Liver (tissue), 9 donors: Measurements from ENCODE around the gene ALG9. TPM values are rescaled to one million over a fixed set of nuclear protein-coding genes. Genes with fewer than 3 reads are reported as not detected.

Source experiments
- DNase-seq: peaks from one replicate; pipeline ENCODE4 v3.0.0-alpha.2; 2017; ENCODE audit warnings: low spot score
- H3K27ac ChIP-seq, 2 donors: one replicate each; pipeline ENCODE4 v1.7.0; 2013; ENCODE audit warnings: inconsistent platforms in 2 of 2, low read length in 2 of 2, control low read depth in 1 of 2, low read depth in 1 of 2, mild to moderate bottlenecking in 1 of 2
- H3K27me3 ChIP-seq, 4 donors: one replicate each; pipeline versions ENCODE4 v1.6.1 to v1.7.0; 2013; ENCODE audit warnings: low read length in 3 of 4, inconsistent platforms in 1 of 4, mild to moderate bottlenecking in 1 of 4, moderate library complexity in 1 of 4; ENCODE audit not compliant: control insufficient read depth in 4 of 4, insufficient read depth in 4 of 4
- H3K36me3 ChIP-seq, 4 donors: one replicate each; pipeline versions ENCODE4 v1.6.1 to v1.7.0; 2013; ENCODE audit warnings: low read length in 3 of 4, mild to moderate bottlenecking in 3 of 4, low read depth in 1 of 4, moderate library complexity in 1 of 4; ENCODE audit not compliant: control insufficient read depth in 4 of 4, insufficient read depth in 3 of 4
- H3K4me1 ChIP-seq, 4 donors: one replicate each; pipeline versions ENCODE4 v1.6.1 to v1.7.0; 2013; ENCODE audit warnings: low read length in 3 of 4, mild to moderate bottlenecking in 3 of 4, moderate library complexity in 1 of 4; ENCODE audit not compliant: control insufficient read depth in 4 of 4, insufficient read depth in 4 of 4
- H3K4me3 ChIP-seq, 3 donors: one replicate each; pipeline versions ENCODE4 v1.6.1 to v1.7.0; 2013; ENCODE audit warnings: low read length in 3 of 3, control low read depth in 1 of 3, low read depth in 1 of 3, mild to moderate bottlenecking in 1 of 3
- H3K9ac ChIP-seq, 2 donors: one replicate each; pipeline ENCODE4 v1.7.0; 2013; ENCODE audit warnings: low read length in 2 of 2, mild to moderate bottlenecking in 2 of 2, moderate library complexity in 2 of 2, control low read depth in 1 of 2, low read depth in 1 of 2
- H3K9me3 ChIP-seq, 4 donors: one replicate each; pipeline versions ENCODE4 v1.6.1 to v1.7.0; 2013; ENCODE audit warnings: low read length in 3 of 4; ENCODE audit not compliant: control insufficient read depth in 4 of 4
- FOXA1 ChIP-seq: IDR thresholded peaks from 2 replicates; pipeline ENCODE4 v1.6.1; 2016; ENCODE audit warnings: antibody characterized with exemption
- GABPA ChIP-seq, 2 donors: IDR thresholded peaks in 1 of 2; conservative IDR thresholded peaks in 1 of 2; 2 replicates each; pipeline ENCODE4 v1.6.1; 2016; ENCODE audit warnings: antibody characterized with exemption in 2 of 2, mild to moderate bottlenecking in 1 of 2, moderate library complexity in 1 of 2
- HNF4A ChIP-seq, 2 donors: conservative IDR thresholded peaks; 2 replicates each; pipeline ENCODE4 v1.6.1; 2016; ENCODE audit warnings: antibody characterized with exemption in 2 of 2, mild to moderate bottlenecking in 2 of 2
- HNF4G ChIP-seq: IDR thresholded peaks from 2 replicates; pipeline ENCODE4 v1.6.1; 2016; ENCODE audit warnings: antibody characterized with exemption
- JUND ChIP-seq, 2 donors: IDR thresholded peaks; 2 replicates each; pipeline ENCODE4 v1.6.1; 2016; ENCODE audit warnings: antibody characterized with exemption in 2 of 2
- NR2F2 ChIP-seq: IDR thresholded peaks from 2 replicates; pipeline ENCODE4 v1.6.1; 2016; ENCODE audit warnings: antibody characterized with exemption
- RXRA ChIP-seq, 2 donors: IDR thresholded peaks; 2 replicates each; pipeline ENCODE4 v1.6.1; 2017 to 2018; ENCODE audit warnings: antibody characterized with exemption in 2 of 2, mild to moderate bottlenecking in 1 of 2
- SP1 ChIP-seq: IDR thresholded peaks from 2 replicates; pipeline ENCODE4 v1.6.1; 2018; ENCODE audit warnings: antibody characterized with exemption, mild to moderate bottlenecking
- TAF1 ChIP-seq: conservative IDR thresholded peaks from 2 replicates; pipeline ENCODE4 v1.6.1; 2016; ENCODE audit warnings: antibody characterized with exemption, mild to moderate bottlenecking
- WGBS: extraction: QIAGEN DNeasy Blood & Tissue Kit; methylation state at CpG from one replicate; pipeline ENCODE4 v1.1.7; 2013; 5-methylcytosine and 5-hydroxymethylcytosine counted together
- polyA plus RNA-seq, 2 donors: library from polyadenylated mRNA; stranded (reverse) in 1 of 2; unstranded in 1 of 2; fragments of 200-250 nt in 1 of 2; fragments of >200 nt in 1 of 2; fragmentation: Nextera tagmentation in 1 of 2; extraction: Ambion mirVana in 1 of 2; gene quantifications; one replicate each; pipeline versions ENCODE4 v1.2.1 to v1.2.3, GENCODE V29; 2013 to 2015
- total RNA-seq, 2 donors: library from RNA; depleted of rRNA; stranded (reverse); fragments of >200 nt; gene quantifications; one replicate each; pipeline ENCODE4 v1.2.3, GENCODE V29; 2014
- TF ChIP-seq, protein P1 (sequence below): IDR thresholded peaks from 2 replicates; pipeline ENCODE4 v1.6.1; 2016; ENCODE audit warnings: antibody characterized with exemption
- TF ChIP-seq, protein P2 (sequence below): fragments of 150-350 bp; IDR thresholded peaks from 2 replicates; pipeline ENCODE4 v1.5.1; 2017; ENCODE audit warnings: improper control_type of control experiment, low read depth, low read length; ENCODE audit not compliant: missing input control
- TF ChIP-seq, protein P3 (sequence below): IDR thresholded peaks from 2 replicates; pipeline ENCODE4 v1.6.1; 2016; ENCODE audit warnings: antibody characterized with exemption
- TF ChIP-seq, protein P4 (sequence below): IDR thresholded peaks from 2 replicates; pipeline ENCODE4 v1.6.1; 2016; ENCODE audit warnings: antibody characterized with exemption
- donor health status: healthy.
- donor health status: healthy.
- donor health status: healthy.
- donor health status: healthy.
- donor health status: healthy.

The ALG9 gene
- total and polyA plus RNA-seq, 4 donors = 13.7 to 36.3 (median 20.2) TPM

DNA sequence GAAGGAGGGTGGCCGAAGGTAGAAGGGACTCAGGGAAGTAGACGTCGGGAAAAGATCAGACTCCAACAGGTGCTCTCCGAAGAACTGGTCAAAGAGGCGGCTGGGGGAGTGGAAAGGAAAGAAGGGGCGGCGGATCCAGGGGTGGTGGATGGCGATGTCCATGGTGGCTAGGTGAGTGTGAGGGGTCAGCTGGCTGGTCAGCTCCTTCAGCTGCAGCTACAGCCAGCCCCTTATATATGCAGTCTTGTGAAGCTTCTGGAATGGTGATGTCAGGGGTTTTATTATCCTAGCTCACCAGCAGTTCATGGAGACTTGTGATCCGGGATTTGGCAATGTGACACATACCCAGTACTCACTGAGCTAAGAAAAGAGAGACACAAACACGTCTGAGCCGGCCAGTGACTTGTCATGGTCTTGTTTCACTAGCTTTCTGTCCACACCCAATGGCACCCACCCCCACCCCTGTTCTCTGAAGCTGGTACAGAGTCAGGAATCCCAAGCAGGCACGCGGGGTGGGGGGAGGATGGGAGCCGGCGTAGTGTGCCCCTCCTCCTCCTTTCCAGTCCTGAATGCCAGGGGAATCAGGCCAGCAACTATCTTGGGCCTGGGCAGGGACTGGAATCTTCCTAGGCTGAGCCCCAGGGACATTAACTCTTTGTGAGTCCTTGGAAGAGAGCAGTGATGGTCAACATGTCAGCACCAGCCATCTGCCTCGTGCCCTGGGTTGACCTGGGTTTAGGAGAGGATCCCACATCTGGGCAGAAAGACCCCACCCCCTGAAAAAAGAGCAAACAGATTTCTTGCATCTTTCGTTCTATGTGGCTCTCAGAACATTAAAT is 40.4 kb upstream of the ALG9 start, which contains the start of gene CRYAB:
Gene CRYAB (minus strand): TSS at position 208 of the 839 bp plus-strand sequence. CDS start 46 bp downstream, at position 162.
- peak within 1 kb of the TSS in 1 of 3 donors; percentile 11 for H3K4me3 ChIP-seq
- no peak for DNase-seq
- H3K9me3 ChIP-seq = no peaks in the 10 kb centered on the region
- H3K36me3 ChIP-seq = no peaks in the 10 kb centered on the region
- H3K27ac ChIP-seq = peak within 1 kb of the TSS; percentile 50 to 62
- H3K27me3 ChIP-seq = no peaks in the 10 kb centered on the region
- H3K4me1 ChIP-seq = no peaks in the 10 kb centered on the region
- 54% methylated on average over 17 of the region's 17 CpGs for WGBS
- no peak within 1 kb of the TSS for H3K9ac ChIP-seq
- peak; percentile 34 for TF ChIP-seq SP1
- TF ChIP-seq NR2F2 = no peak

DNA sequence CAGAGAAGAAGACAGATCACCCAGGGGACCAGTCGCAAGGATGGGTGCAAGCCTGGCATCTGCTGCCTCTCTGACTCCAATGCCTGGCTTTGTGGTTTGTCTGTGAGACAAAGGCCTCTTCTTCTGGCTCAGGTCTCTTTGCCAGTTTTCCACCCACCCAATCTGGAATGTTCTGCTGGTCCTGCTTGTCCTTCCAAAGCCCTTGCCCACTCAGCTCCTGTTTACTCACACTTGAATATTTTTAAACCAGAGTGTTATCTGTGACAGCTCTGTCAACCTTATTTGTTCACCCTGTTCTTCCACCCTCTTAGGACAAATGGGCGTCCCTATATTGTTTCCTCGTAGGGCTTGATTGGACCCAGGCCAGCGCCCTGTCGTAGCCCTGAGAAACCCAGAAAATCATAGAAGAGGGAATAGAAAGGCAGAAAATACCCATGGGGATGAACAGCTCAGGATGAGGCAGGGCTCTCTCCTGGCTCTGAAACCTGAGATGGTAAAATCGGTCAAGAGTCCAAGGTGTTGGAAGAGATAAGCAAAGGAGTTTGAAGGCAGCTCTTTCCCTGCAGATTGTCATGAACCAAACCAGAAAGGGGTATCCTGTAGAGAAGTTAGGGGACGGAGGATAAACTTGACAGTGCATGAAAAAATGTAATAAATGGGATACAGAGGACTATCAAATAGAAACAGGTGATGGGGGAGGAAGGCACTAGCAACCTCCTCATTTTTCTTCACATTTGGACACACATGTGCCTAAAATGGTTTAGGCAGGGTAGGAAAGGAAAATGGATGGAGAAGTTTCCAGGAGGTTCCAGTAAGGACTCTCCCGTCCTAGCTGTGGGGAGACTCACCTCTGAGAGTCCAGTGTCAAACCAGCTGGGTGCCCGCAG is 39.5 kb upstream of the ALG9 start:
- Histone ChIP-seq H3K36me3 (no peaks in the 10 kb centered on the region), H3K9ac (no peak overlapping the region), H3K4me1 (no peaks in the 10 kb centered on the region), H3K9me3 (no peaks in the 10 kb centered on the region), H3K4me3 (no peak overlapping the region), H3K27ac (peak overlapping the region in 1 of 2 donors; percentile 62), H3K27me3 (no peaks in the 10 kb centered on the region)
- WGBS = 75% methylated on average over 9 of the region's 9 CpGs
- TF ChIP-seq, protein P1, sequence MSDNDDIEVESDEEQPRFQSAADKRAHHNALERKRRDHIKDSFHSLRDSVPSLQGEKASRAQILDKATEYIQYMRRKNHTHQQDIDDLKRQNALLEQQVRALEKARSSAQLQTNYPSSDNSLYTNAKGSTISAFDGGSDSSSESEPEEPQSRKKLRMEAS = no peak
- TF ChIP-seq, protein P2, sequence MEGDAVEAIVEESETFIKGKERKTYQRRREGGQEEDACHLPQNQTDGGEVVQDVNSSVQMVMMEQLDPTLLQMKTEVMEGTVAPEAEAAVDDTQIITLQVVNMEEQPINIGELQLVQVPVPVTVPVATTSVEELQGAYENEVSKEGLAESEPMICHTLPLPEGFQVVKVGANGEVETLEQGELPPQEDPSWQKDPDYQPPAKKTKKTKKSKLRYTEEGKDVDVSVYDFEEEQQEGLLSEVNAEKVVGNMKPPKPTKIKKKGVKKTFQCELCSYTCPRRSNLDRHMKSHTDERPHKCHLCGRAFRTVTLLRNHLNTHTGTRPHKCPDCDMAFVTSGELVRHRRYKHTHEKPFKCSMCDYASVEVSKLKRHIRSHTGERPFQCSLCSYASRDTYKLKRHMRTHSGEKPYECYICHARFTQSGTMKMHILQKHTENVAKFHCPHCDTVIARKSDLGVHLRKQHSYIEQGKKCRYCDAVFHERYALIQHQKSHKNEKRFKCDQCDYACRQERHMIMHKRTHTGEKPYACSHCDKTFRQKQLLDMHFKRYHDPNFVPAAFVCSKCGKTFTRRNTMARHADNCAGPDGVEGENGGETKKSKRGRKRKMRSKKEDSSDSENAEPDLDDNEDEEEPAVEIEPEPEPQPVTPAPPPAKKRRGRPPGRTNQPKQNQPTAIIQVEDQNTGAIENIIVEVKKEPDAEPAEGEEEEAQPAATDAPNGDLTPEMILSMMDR = no peak
- no peak for TF ChIP-seq FOXA1
- TF ChIP-seq RXRA (IDR thresholded peaks at IDR 0.05) = no peak
- no peak for DNase-seq

DNA sequence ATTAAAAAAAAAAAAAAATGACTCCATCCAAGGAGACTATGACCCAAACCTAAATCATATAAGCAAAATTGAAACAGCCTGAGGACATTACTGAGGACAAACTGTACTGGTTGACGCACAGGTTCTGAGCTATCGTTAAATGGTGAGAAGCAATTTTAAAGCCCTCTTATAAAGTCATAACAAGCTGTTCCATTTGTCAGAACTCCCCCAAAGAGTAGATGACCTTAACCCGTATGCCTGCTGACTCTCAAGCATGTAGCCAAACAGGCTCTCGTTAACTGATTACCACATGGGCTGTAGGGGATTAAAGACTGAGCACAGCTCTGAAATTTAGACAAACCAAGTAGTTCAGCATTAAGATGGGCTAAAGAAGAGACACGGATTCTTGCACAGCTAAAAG is 38.0 kb upstream of the ALG9 start:
- DNase-seq = no peak
- H3K36me3 ChIP-seq = no peaks in the 10 kb centered on the region
- H3K27me3 ChIP-seq = no peaks in the 10 kb centered on the region
- H3K9ac ChIP-seq = no peak overlapping the region
- no peak overlapping the region for H3K27ac ChIP-seq
- 88% methylated on average over 5 of the region's 5 CpGs for WGBS
- H3K4me3 ChIP-seq = no peak overlapping the region
- no peaks in the 10 kb centered on the region for H3K9me3 ChIP-seq
- no peaks in the 10 kb centered on the region for H3K4me1 ChIP-seq
- TF ChIP-seq FOXA1 = no peak
- TF ChIP-seq, protein P3, sequence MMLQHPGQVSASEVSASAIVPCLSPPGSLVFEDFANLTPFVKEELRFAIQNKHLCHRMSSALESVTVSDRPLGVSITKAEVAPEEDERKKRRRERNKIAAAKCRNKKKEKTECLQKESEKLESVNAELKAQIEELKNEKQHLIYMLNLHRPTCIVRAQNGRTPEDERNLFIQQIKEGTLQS = no peak
- no peak for TF ChIP-seq GABPA (IDR thresholded peaks at IDR 0.05 in 1 of 2, conservative IDR thresholded peaks at IDR 0.05 in 1 of 2)
- no peak for TF ChIP-seq SP1
- no peak for TF ChIP-seq RXRA (IDR thresholded peaks at IDR 0.05)
- TF ChIP-seq, protein P2 = no peak
- no peak for TF ChIP-seq TAF1
- TF ChIP-seq, protein P4, sequence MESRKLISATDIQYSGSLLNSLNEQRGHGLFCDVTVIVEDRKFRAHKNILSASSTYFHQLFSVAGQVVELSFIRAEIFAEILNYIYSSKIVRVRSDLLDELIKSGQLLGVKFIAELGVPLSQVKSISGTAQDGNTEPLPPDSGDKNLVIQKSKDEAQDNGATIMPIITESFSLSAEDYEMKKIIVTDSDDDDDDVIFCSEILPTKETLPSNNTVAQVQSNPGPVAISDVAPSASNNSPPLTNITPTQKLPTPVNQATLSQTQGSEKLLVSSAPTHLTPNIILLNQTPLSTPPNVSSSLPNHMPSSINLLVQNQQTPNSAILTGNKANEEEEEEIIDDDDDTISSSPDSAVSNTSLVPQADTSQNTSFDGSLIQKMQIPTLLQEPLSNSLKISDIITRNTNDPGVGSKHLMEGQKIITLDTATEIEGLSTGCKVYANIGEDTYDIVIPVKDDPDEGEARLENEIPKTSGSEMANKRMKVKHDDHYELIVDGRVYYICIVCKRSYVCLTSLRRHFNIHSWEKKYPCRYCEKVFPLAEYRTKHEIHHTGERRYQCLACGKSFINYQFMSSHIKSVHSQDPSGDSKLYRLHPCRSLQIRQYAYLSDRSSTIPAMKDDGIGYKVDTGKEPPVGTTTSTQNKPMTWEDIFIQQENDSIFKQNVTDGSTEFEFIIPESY = no peak
- no peak for TF ChIP-seq NR2F2
- TF ChIP-seq JUND (IDR thresholded peaks at IDR 0.05) = no peak
- no peak for TF ChIP-seq HNF4G
- TF ChIP-seq HNF4A (conservative IDR thresholded peaks at IDR 0.05) = no peak
